HG02885 (cell line): ENCODE measurements around the gene GRAP2.
"Not testable (repeated sequence)": the region's sequence is repeated elsewhere in the genome, so short reads cannot be mapped to it uniquely, and the experiment has no call there.

Experiments
- ATAC-seq: cut with Tn5 transposase; IDR thresholded peaks from one replicate; pipeline ENCODE4 v1.9.1; 2021; ENCODE audit warnings: mild to moderate bottlenecking; ENCODE audit not compliant: unreplicated experiment, poor library complexity

The GRAP2 gene

DNA sequence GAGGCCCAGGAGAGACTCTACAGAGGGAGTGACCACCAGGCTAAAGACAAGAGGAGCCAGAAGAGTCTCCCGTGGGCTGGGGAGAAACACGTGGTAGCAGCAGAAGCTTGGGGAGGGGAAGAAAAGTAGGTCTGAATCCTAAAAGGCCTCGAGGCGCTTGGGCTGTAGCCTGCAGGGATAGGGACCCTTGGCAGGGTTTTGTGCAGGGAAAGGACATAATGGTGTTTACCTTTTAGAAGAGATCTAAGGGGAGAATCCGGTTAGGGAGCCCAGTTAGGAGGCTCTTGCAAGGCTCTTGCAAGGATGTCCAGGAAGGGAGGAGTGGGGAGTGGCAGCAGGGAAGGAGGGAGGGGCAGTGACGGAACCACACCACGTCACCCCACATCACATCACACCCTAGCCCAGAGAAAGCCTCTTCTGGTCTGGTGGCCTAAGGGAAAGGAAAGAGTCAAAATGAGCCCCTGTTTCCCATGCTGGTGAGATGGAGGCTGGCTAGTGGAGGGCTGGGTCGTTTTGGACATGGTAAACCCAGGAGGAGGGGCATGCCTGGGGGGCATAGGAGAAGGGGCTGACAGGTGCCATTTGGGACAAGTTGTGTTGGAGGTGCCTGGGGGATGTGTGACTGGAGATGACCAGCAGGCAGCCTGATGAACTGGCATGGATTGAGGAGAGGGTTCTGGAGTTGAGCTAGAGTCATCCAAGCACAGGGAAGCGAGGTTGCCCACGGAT, 87.7 kb downstream of the GRAP2 start:
- no peak for ATAC-seq

DNA sequence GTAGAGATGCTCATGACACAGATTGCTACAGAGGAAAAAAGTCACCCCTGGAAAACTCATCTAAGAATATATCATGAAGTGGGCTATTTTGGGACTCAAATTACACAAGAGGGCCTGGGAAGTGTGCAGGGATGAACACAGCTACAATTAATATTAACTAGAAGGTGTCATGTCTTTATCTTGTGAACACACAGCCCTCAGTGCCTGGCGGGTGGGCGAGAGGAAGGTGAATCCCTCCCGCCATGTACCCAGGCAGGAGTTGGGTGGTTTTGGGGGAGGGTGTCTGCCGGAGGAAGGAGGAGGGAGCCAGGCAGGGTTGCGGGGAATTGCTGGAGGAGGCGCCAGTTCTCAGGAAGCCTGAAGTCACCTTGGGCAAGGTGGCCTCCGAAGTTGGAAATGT, 88.7 kb downstream of the GRAP2 start:
- ATAC-seq: no peak

DNA sequence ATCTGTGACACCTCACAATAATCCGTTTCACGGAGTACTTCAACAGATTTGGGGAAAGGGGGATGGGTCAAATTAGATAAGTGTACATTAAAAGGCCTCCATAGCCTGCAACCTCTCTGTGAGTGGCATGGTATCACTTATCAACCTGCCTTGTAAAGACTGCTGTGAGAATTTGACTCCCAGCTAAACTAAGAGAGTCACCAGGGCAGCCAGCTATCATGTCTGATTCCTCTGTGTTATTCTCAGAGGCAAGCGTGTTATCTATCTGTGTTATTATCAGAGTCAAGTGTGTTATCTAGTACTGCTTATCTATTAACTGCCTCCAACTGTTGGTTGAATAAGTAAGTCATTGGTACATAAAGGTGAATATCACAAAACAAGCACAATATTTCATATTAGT, 89.8 kb downstream of the GRAP2 start:
- no peak for ATAC-seq

DNA sequence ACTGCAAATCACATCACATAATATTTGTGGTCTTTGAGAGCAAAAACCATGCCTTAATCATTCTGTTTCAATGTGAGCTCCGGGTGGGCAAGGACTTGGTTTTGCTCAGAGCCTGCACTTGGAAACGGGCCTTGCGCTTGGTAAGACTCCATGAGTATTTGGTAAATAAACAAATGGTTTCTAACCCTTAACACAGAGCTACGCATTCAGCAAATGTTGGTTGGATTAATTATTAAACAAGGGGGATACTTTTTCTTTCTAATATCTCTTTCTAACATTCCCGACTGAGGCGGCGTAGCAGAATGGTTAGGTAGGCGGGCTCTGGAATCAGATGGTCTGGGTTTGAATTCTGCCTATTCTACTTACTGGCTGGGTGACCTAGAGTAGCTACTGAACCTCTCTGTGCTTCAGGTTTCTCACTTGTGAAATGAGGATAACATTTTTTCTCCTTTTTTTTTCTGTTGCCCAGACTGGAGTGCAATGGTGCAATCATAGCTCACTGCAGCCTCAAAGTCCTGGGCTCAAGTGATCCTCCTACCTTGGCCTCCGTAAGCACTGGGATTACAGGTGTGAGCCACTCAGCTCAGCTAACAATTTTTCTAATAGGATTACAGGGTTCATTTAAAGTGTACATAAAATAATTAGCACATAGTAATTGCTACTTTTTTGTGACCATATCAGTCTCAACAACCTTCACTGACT, 90.4 kb downstream of the GRAP2 start:
- no peak for ATAC-seq

DNA sequence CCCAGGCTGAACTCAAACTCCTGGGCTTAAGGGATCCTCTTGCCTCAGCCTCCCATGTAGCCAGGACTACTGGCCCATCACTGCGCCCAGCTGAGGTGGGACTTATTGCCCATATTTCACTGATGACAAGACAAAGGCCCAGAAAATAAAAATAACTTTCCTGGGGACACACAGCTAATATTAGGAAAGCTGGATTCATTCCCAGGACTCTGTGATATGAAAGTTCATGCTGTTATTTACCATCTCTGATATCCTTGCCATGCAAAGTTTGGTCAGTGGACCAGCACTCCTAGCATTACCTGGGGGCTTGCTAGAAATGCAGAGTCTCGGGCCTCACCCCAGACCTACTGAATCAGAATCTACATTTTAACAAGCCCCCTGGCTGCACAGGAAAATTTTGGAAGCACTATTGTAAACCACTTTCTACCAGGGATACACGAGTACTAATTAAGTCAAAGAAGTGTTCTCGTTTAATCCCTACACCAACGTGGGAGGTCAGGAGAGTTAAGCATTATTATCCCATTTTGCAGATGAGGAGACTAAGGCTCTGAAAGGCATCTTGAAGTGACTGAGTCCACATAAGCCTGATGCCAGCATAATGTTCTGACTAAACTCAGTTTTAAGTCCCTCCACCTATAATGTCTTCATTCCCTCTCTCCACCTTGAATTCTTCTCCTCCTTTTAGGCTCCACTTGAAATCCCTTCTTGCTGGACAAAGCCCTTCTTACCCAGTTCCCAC, 91.4 kb downstream of the GRAP2 start:
- no peak for ATAC-seq

DNA sequence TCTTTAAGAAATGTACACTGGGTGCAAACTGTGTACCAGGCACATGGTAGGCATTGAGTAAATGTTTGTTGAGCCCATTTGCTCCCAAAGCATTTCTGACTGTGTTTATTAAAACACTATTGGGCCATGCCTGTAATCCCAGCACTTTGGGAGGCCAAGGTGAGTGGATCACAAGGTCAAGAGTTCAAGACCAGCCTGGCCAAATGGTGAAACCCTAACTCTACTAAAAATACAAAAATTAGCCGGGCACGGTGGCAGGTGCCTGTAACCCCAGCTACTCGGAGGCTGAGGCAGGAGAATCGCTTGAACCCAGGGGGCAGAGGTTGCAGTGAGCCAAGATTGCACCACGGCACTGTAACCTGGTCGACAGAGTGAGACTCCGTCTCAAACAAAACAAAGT, 92.0 kb downstream of the GRAP2 start:
- not testable (repeated sequence) for ATAC-seq

DNA sequence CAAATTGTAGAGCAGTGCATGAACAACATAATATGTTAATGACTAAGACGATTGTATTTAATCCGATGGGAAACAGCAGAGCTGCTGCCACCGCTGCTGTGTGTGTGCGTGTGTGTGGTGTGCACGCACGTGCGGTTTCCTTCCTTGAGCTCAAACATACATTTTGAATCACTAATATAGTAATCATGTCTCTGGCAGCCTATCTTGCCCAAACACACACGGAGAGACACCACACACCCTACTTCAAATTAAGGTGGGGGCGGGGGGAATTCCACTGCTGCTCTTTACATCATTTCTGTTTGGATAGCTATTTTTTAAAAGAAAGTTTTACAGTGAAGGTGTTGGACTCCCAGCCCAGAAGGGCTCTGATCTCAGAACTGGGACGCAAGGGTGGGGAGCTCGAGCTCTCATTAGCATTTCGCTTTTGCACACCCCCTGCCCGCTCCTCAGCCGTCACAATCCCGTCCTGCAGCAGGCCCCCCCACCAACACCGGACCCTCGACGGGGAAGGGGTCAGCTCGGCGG, 93.2 kb downstream of the GRAP2 start:
- no peak for ATAC-seq

DNA sequence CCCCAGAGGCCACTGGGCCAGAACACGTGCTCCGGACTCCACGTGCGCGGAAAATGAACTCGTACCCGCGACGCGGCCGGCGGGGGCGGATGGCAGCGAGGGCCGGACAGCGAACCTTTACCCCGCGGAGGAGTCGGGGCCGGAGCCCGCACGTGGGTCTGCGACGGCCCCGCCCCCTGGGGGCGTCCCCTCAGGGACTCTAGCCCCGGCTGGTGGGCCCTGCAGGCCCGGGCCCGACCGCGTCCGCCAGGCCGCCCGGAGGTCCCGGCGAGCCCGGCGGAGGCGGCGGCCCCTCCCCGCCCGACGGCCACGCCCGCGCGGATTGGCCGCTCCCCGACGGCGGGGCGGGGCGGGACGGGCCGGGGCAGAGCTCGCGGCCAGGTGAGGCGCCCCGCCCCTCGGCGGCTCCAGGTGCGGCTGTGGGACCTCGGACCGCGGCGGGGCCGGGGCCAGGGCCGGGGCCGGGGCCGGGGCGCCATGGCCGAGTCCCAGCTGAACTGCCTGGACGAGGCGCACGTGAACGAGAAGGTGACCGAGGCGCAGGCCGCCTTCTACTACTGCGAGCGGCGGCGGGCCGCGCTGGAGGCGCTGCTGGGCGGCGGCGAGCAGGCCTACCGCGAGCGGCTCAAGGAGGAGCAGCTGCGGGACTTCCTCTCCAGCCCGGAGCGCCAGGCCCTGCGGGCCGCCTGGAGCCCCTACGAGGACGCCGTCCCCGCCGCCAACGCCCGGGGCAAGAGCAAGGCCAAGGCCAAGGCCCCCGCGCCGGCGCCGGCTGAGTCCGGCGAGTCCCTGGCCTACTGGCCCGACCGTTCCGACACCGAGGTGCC, 93.9 kb downstream of the GRAP2 start, which contains the start of gene FAM83F:
FAM83F (plus strand) TSS at position 389 of the 827 bp plus-strand sequence; CDS start at position 478, 89 bp downstream.
- no peak for ATAC-seq

DNA sequence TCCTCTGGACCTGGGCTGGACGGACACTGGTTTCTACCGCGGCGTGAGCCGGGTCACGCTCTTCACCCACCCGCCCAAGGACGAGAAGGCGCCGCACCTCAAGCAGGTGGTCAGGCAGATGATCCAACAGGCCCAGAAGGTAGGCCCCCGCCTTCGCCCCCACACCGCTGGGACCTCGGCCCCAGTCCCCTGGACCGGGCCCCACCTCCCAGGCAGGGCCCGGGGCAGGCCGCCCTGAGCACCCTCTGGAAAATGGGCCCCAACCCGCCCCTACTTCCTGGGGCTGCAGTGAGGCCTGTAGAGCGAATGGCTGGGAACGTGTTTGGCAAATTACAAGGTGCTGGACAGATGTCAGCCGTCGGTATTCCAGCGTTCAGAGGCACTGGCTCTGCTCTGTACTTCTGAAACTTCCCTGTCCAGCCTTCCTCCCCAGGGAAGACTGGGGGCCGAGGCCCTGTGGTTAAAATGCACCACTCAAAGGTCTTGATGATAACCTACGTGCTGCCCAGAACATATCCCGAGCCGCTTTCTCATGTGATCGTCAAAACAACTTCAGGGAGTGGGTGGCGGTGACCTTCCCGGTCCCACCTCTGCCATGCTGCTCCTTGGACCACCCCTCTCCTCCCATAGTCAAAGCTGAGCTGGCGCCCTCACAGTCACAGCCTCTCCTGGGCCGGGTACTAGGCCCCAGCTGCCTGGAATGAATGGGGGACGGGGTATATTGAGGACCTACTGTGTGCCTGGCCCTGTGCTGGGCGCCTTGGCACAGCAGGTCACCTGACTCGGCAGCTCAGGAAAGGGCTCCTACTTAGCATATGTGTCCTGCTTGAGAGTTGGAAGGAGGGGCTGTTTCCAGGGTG, 94.7 kb downstream of the GRAP2 start:
- no peak for ATAC-seq

DNA sequence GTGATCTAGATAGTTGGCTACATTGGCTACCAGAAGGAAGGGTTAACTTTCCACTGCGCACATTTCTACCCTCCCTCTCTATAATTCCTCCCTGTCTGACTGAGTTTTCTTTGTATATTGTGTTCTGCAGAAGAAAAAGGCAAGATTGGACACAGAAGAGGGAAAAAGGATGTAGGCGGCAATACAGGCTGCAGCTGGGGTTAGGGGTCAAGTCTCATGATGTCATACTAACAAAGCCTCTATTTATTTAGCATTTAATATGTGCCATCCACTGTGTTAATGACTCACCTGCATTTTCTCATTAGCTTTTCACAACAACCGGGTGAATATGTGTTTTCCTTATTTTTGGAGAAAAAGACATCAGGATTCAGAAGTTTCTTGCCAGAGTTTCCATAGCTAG, 95.8 kb downstream of the GRAP2 start:
- ATAC-seq: no peak

DNA sequence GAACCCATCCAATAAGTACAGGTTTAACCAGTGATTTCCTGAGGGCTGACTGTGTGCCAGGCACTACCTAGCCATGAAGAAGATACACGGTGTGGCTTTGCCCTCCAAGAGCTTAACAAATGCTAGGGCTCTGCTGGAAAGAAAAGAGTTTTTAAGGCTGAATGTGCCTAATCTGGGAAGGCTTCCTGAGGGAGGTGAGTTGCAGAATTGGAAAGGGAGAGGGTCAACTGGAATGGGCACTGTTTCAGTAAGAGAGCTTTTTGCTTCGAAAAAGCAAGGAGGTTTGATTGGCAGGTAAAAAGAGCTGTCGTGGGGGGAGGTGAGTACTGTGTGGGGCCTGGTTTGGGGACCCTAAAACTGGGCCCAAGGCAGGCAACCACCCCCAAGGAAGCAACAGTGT, 96.5 kb downstream of the GRAP2 start:
- ATAC-seq: no peak

DNA sequence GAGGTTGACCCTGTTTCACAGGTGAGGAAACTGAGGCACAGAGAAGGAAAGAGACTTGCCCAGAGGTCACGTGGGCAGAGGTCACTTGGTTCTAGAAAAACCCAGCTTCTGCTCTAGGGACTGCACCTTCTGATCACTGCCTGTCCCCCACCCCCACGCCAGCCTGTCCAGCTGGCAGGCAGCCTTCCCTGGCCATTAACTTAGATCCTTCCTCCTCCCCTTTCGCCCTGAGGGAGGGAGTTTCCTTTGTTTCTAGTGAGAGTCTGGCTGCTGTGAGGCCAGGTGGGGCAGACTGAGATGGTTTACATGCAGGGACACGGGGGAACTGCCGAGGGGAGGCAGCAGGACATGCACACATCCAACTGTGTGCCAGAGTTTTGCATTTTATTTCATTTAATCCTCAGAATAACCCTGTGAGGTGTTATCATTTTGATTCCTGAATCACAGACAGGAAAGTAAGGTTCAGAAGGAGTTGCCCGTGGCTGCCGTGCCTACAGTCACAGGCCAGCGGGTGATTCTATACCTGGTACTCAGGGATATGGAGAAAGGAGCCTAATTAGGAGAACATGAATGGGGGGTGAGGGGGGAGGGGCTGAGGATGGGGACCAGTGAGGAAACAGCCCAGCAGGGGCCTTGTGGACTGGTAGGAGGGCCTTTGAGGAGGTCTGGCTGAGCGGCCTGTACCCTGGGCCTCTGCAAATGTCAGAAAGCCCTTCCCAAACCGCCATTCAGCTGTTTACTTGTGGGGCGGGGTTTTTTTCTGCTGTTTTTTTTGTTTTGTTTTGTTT, 97.2 kb downstream of the GRAP2 start:
- ATAC-seq: no peak

DNA sequence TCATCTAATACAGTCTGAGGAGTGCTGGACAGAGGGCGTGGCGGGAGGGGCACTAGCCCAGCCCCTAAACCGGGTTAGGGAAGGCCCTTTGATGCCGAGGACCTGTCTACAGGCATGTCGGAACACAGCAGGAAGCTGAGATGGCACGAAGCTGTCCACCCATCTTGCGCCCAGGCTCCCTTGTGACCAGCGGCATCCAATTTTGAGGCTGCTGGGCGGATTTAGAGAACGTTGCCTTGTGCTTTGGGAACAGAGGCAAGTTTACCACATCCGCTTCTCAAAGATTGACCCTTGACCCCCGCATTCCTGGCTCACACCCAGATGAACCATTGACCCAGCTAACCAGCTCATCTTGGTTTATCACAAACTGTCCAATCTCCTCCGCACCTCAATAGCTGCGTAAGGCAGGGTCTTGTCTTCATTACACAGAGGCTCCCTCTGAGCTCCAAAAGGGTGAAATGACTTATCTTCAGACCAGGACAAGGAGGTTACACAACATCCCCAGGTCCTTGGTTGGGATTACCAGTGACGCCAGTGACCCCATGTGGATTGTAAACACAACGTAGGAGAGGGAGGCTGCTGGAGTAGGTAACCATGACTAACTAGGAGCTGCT, 98.4 kb downstream of the GRAP2 start:
- ATAC-seq: no peak

DNA sequence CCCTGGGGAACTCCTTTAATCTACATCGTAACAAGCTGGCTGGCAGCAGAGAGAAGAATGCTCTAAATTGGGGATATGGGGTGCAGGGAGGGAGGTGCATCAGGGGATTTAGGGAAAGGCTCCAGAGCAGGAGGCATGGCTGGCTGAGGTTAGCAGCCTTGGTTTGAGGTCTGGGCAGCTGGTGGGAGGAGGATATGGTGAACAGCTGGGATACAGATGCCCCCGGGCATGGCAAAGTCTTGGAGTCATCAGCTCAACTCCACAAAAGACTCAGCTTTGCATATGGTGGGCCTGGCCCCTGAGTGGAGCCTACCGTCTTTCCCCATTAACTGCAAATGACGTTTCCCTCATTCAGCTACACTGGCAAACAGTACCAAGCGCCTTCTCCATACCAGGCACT, 99.3 kb downstream of the GRAP2 start:
- no peak for ATAC-seq

DNA sequence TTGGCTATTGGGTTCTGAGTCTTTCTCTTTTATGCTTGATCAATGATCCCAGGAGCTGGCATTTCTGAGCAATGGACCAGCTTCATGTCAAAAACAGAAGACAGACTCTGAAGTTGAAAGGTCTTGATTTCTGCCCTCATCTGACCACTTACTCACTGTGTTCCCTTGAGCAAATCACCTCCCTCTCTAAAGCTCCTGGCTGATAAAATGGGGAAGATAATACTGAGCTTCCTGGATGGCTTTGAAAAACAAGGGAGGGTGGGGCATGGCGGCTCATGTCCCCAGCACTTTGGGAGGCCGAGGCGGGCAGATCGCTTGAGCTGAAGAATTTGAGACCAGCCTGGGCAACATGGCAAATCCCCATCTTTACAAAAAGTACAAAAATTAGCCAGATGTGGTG, 100.2 kb downstream of the GRAP2 start:
- no peak for ATAC-seq

DNA sequence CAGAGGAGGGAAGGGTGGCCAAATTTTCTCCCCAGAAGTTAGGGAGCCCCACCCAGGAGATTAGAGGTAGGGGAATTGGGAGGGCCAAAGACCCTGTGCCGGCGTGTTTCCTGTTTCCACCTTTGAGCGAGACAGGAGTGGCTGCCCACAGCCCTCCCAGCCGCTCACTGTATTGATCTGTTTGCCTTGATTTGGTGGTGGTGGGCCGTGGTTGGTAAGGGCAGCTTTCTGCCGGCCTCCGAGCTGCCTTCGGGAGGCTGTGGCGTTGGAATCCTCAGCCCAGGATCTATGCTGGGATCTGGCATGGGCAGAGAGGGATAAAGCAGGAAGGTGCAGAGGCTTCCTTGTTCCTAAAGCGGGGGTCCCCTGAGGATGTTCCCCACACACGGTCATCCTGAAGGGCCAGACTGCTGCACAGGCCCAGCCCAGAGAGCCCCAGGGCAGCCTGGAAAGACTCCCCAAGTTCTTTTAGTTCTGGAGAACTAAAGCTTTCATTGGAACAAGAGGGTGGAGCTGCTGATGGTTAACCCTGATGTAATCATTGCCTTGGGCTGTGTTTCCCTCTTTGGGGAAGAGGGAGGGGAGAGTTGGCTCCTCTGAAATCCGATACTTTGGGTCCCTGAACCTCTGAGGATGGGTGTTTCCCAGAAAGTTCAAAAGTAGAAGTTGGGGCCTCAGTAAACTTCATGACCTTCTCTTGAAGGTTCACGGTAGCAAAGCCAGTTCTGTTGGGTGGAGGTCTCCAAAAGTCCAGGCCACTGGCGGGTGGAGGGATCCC, 101.1 kb downstream of the GRAP2 start:
- no peak for ATAC-seq

DNA sequence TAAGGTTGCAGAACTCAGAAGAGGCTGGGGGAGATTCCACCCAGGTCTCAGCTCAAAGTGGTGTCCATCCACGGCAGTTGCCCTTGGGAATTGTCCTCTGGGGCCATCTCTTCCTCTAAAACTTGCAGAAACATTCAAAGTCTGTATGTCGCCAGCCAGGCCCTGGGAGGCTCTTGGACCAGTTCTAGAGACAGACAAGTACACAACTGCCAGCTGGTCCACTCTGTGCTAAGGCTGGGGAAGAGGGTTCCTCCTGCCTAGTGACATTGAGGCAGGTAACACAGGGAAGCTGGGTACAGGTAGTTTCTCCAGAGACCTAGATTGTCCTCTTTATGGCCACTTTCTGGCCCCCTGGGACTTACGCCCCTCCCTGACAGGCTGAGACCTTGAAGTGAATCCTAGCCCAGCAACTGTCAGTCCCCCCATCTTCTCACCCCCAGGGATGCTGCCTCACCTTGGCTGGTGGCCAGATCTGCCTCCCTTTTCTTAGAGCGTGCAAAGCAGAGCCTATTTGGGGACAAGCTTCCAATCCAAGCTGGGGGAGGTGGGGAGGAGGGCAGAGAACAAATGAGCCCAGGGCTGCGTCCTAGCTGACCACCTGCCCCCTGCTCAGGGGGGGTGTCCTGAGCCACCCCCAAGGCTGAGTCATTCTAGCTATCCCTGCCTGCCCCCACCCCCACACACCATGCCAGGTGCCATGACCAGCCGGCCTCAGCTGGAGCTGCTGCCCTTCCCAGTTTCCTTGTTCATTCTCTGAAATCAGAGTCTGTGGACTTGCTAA, 102.2 kb downstream of the GRAP2 start:
- ATAC-seq: no peak
